DMS153 treated with DMSO at 0.1 percent for 48 hours (cell line): ENCODE results near the gene CGNL1.

Experiments used
- DNase-seq: peaks from one replicate; lab custom pipeline; 2025; ENCODE audit not compliant: unreplicated experiment; lab: John Stamatoyannopoulos, UW

Gene CGNL1

GRCh38 chr15:57422113-57422754 lies 45.9 kb downstream of the CGNL1 start:
- no peak for DNase-seq

- DNase-seq = no peak
Observed at GRCh38 chr15:57423599-57424140, 47.4 kb downstream of the CGNL1 start.

- no peak for DNase-seq
Observed at GRCh38 chr15:57424628-57425405, 48.5 kb downstream of the CGNL1 start.

- DNase-seq = no peak
Observed at GRCh38 chr15:57425842-57426241, 49.5 kb downstream of the CGNL1 start.

GRCh38 chr15:57427367-57427821 lies 51.1 kb downstream of the CGNL1 start:
- DNase-seq = no peak

- DNase-seq = peak; percentile 3
Observed at GRCh38 chr15:57432141-57432741, 55.9 kb downstream of the CGNL1 start.

GRCh38 chr15:57436166-57436565 lies 59.9 kb downstream of the CGNL1 start:
- no peak for DNase-seq

GRCh38 chr15:57436961-57437360 lies 60.7 kb downstream of the CGNL1 start:
- no peak for DNase-seq

GRCh38 chr15:57437564-57437963 lies 61.3 kb downstream of the CGNL1 start:
- no peak for DNase-seq

- no peak for DNase-seq
Observed at GRCh38 chr15:57438166-57438565, 61.9 kb downstream of the CGNL1 start.

GRCh38 chr15:57439128-57440027 lies 63.1 kb downstream of the CGNL1 start:
- DNase-seq = no peak

- no peak for DNase-seq
Observed at GRCh38 chr15:57440167-57440566, 63.9 kb downstream of the CGNL1 start.

- no peak for DNase-seq
Observed at GRCh38 chr15:57440799-57441198, 64.5 kb downstream of the CGNL1 start.

GRCh38 chr15:57442335-57442734 lies 66.0 kb downstream of the CGNL1 start:
- no peak for DNase-seq

- no peak for DNase-seq
Observed at GRCh38 chr15:57443486-57443885, 67.2 kb downstream of the CGNL1 start.

- no peak for DNase-seq
Observed at GRCh38 chr15:57444877-57445513, 68.7 kb downstream of the CGNL1 start.

- no peak for DNase-seq
Observed at GRCh38 chr15:57445872-57446271, 69.6 kb downstream of the CGNL1 start.

GRCh38 chr15:57446393-57446792 lies 70.1 kb downstream of the CGNL1 start:
- DNase-seq = no peak

- no peak for DNase-seq
Observed at GRCh38 chr15:57451555-57451954, 75.2 kb downstream of the CGNL1 start.

- DNase-seq = no peak
Observed at GRCh38 chr15:57452090-57452754, 75.9 kb downstream of the CGNL1 start.
